ENCODE measurements around the gene SETBP1. TPM values are rescaled to one million over a fixed set of nuclear protein-coding genes. Genes with fewer than 3 reads are reported as not detected.

SETBP1 gene
- total and polyA plus RNA-seq, 5 experiments from 2014 or later, result 0.16 to 1.6 (median 1.6) TPM; not detected in 2

- H3K27me3 Mint-ChIP-seq, result no peaks in the 10 kb centered on the region
- no peak overlapping the region for H3K27ac Mint-ChIP-seq
- H3K4me3 Mint-ChIP-seq, result no peak overlapping the region
- POLR2A ChIA-PET, result no interaction called here
- peaks cover 0 to 3% (median 0%) of the 10 kb centered on the region in 9 donors for H3K9me3 Mint-ChIP-seq
- no peaks in the 10 kb centered on the region for H3K36me3 Mint-ChIP-seq
- no peak for DNase-seq
- no peak for ATAC-seq
- peaks cover 0 to 18% (median 0%) of the 10 kb centered on the region in 4 donors for H3K4me1 Mint-ChIP-seq
Observed at GRCh38 chr18:45063246-45064038, 382.8 kb downstream of the SETBP1 start.

- no peak overlapping the region for H3K27ac Mint-ChIP-seq
- peaks cover 0 to 18% (median 0%) of the 10 kb centered on the region in 4 donors for H3K4me1 Mint-ChIP-seq
- POLR2A ChIA-PET, result no interaction called here
- no peak overlapping the region for H3K4me3 Mint-ChIP-seq
- no peaks in the 10 kb centered on the region for H3K27me3 Mint-ChIP-seq
- ATAC-seq (no peak), DNase-seq (no peak)
- H3K9me3 Mint-ChIP-seq, result peaks cover 0 to 3% (median 0%) of the 10 kb centered on the region in 9 donors
- H3K36me3 Mint-ChIP-seq, result no peaks in the 10 kb centered on the region
Observed at GRCh38 chr18:45066210-45066609, 385.5 kb downstream of the SETBP1 start.

GRCh38 chr18:45066886-45067285, 386.2 kb downstream of the SETBP1 start:
- POLR2A ChIA-PET, result no interaction called here
- Mint-ChIP-seq H3K4me1 (peaks cover 0 to 20% (median 0%) of the 10 kb centered on the region in 4 donors), H3K27ac (no peak overlapping the region), H3K27me3 (peaks cover 0 to 4% (median 0%) of the 10 kb centered on the region in 5 donors), H3K9me3 (peaks cover 0 to 3% (median 0%) of the 10 kb centered on the region in 9 donors), H3K4me3 (no peak overlapping the region), H3K36me3 (no peaks in the 10 kb centered on the region)
- ATAC-seq (no peak), DNase-seq (no peak)

- POLR2A ChIA-PET, result no interaction called here
- H3K4me3 Mint-ChIP-seq, result no peak overlapping the region
- no peak for DNase-seq
Observed at GRCh38 chr18:45068400-45069094, 387.9 kb downstream of the SETBP1 start.

GRCh38 chr18:45069546-45069945, 388.9 kb downstream of the SETBP1 start:
- DNase-seq (no peak), ATAC-seq (no peak)
- Mint-ChIP-seq H3K4me3 (no peak overlapping the region), H3K9me3 (no peaks in the 10 kb centered on the region), H3K4me1 (peaks cover 0 to 20% (median 0%) of the 10 kb centered on the region in 4 donors), H3K27me3 (peaks cover 0 to 4% (median 0%) of the 10 kb centered on the region in 5 donors), H3K36me3 (no peaks in the 10 kb centered on the region), H3K27ac (peak overlapping the region in 1 of 10 donors; percentile 2)
- POLR2A ChIA-PET, result no interaction called here

More at GRCh38 chr18:45068400-45069094, 387.9 kb downstream of the SETBP1 start:
- H3K4me1 Mint-ChIP-seq, result peaks cover 0 to 20% (median 0%) of the 10 kb centered on the region in 4 donors
- no peak overlapping the region for H3K27ac Mint-ChIP-seq
- H3K9me3 Mint-ChIP-seq, result no peaks in the 10 kb centered on the region
- no peaks in the 10 kb centered on the region for H3K36me3 Mint-ChIP-seq
- no peak for ATAC-seq
- H3K27me3 Mint-ChIP-seq, result peaks cover 0 to 4% (median 0%) of the 10 kb centered on the region in 5 donors

GRCh38 chr18:45071956-45072355, 391.3 kb downstream of the SETBP1 start:
- H3K27ac Mint-ChIP-seq, result no peak overlapping the region
- POLR2A ChIA-PET, result no interaction called here
- H3K4me1 Mint-ChIP-seq, result peaks cover 0 to 5% (median 0%) of the 10 kb centered on the region in 4 donors
- DNase-seq, result no peak
- no peaks in the 10 kb centered on the region for H3K36me3 Mint-ChIP-seq
- H3K27me3 Mint-ChIP-seq, result peaks cover 0 to 4% (median 0%) of the 10 kb centered on the region in 5 donors
- H3K4me3 Mint-ChIP-seq, result no peak overlapping the region
- H3K9me3 Mint-ChIP-seq, result no peaks in the 10 kb centered on the region
- ATAC-seq, result no peak

- H3K27me3 Mint-ChIP-seq, result peaks cover 0 to 4% (median 0%) of the 10 kb centered on the region in 5 donors
- ATAC-seq (no peak), DNase-seq (no peak)
- no peaks in the 10 kb centered on the region for H3K9me3 Mint-ChIP-seq
- H3K36me3 Mint-ChIP-seq, result no peaks in the 10 kb centered on the region
- peaks cover 0 to 2% (median 0%) of the 10 kb centered on the region in 4 donors for H3K4me1 Mint-ChIP-seq
- POLR2A ChIA-PET, result no interaction called here
- no peak overlapping the region for H3K27ac Mint-ChIP-seq
- H3K4me3 Mint-ChIP-seq, result no peak overlapping the region
Observed at GRCh38 chr18:45073556-45073955, 392.9 kb downstream of the SETBP1 start.

- no peak overlapping the region for H3K27ac Mint-ChIP-seq
- DNase-seq, result no peak
- H3K4me1 Mint-ChIP-seq, result peaks cover 0 to 3% (median 0%) of the 10 kb centered on the region in 4 donors
- peaks cover 0 to 4% (median 2%) of the 10 kb centered on the region in 9 donors for H3K9me3 Mint-ChIP-seq
- H3K27me3 Mint-ChIP-seq, result peaks cover 0 to 16% (median 3%) of the 10 kb centered on the region in 5 donors
- H3K36me3 Mint-ChIP-seq, result no peaks in the 10 kb centered on the region
- ATAC-seq, result no peak
- POLR2A ChIA-PET, result no interaction called here
- H3K4me3 Mint-ChIP-seq, result no peak overlapping the region
Observed at GRCh38 chr18:45081566-45082181, 401.0 kb downstream of the SETBP1 start.

- H3K4me1 Mint-ChIP-seq, result peaks cover 0 to 3% (median 0%) of the 10 kb centered on the region in 4 donors
- POLR2A ChIA-PET, result no interaction called here
Observed at GRCh38 chr18:45083226-45083855, 402.7 kb downstream of the SETBP1 start.

GRCh38 chr18:45084206-45084605, 403.5 kb downstream of the SETBP1 start:
- no peaks in the 10 kb centered on the region for H3K36me3 Mint-ChIP-seq
- no peak overlapping the region for H3K4me3 Mint-ChIP-seq
- DNase-seq, result no peak

More at GRCh38 chr18:45083226-45083855, 402.7 kb downstream of the SETBP1 start:
- Mint-ChIP-seq H3K9me3 (peaks cover 0 to 4% (median 2%) of the 10 kb centered on the region in 9 donors), H3K4me3 (no peak overlapping the region), H3K27me3 (peaks cover 0 to 16% (median 3%) of the 10 kb centered on the region in 5 donors), H3K27ac (no peak overlapping the region), H3K36me3 (no peaks in the 10 kb centered on the region)
- ATAC-seq (no peak), DNase-seq (no peak)

GRCh38 chr18:45085916-45086624, 405.4 kb downstream of the SETBP1 start:
- Mint-ChIP-seq H3K36me3 (no peaks in the 10 kb centered on the region), H3K27me3 (peaks cover 0 to 21% (median 3%) of the 10 kb centered on the region in 5 donors), H3K9me3 (peaks cover 0 to 3% (median 2%) of the 10 kb centered on the region in 9 donors), H3K27ac (no peak overlapping the region), H3K4me3 (no peak overlapping the region), H3K4me1 (peaks cover 0 to 3% (median 0%) of the 10 kb centered on the region in 4 donors)
- POLR2A ChIA-PET, result no interaction called here
- ATAC-seq (no peak), DNase-seq (no peak)

More at GRCh38 chr18:45084206-45084605, 403.5 kb downstream of the SETBP1 start:
- no peak for ATAC-seq
- peaks cover 0 to 4% (median 2%) of the 10 kb centered on the region in 9 donors for H3K9me3 Mint-ChIP-seq
- H3K27me3 Mint-ChIP-seq, result peaks cover 0 to 21% (median 3%) of the 10 kb centered on the region in 5 donors
- H3K4me1 Mint-ChIP-seq, result peaks cover 0 to 3% (median 0%) of the 10 kb centered on the region in 4 donors
- no peak overlapping the region for H3K27ac Mint-ChIP-seq
- POLR2A ChIA-PET, result no interaction called here

GRCh38 chr18:45086777-45087176, 406.1 kb downstream of the SETBP1 start:
- Mint-ChIP-seq H3K4me3 (no peak overlapping the region), H3K27ac (no peak overlapping the region), H3K27me3 (peaks cover 0 to 21% (median 3%) of the 10 kb centered on the region in 5 donors), H3K9me3 (peaks cover 0 to 2% (median 0%) of the 10 kb centered on the region in 9 donors), H3K36me3 (no peaks in the 10 kb centered on the region), H3K4me1 (peaks cover 0 to 3% (median 0%) of the 10 kb centered on the region in 4 donors)
- POLR2A ChIA-PET, result no interaction called here
- no peak for DNase-seq
- no peak for ATAC-seq
